Stimulated activated naive CD8-positive, alpha-beta T cell treated with anti-CD3 and anti-CD28 coated beads, Interleukin-15, Interleukin-2, amounts not matched to agents 100 U/mL and 50 U/mL, for 24 hours (primary cell): ENCODE results near the gene MSX1.

Experiments used
- ATAC-seq: fragments of 150-1000 bp; cut with Tn5 transposase; one replicate; pipeline ENCODE4 v1.10.0; 2021
- DNase-seq: peaks from one replicate; pipeline ENCODE4 v3.0.0; 2021

MSX1 gene

GRCh38 chr4:4913147-4913561, 53.7 kb downstream of the MSX1 start:
- DNase-seq (no peak), ATAC-seq (no peak)
